LNCaP clone FGC (cell line): Measurements from ENCODE around the gene MACC1.

Experiments used
- DNase-seq: peaks from one replicate; pipeline ENCODE4 v3.0.0-alpha.2; 2011; ENCODE audit warnings: low read depth
- H3K4me3 ChIP-seq: 2 replicates; pipeline ENCODE4 v1.5.1; 2011; ENCODE audit warnings: mild to moderate bottlenecking, low read depth, low read length, control low read depth
- TF ChIP-seq, protein P1 (sequence below): IDR thresholded peaks from 2 replicates; pipeline ENCODE4 v1.5.1; 2012; ENCODE audit warnings: mild to moderate bottlenecking; ENCODE audit not compliant: control insufficient read depth, insufficient read depth; ENCODE audit errors: extremely low read depth

The MACC1 gene

GRCh38 chr7:20198260-20198659 lies 18.9 kb downstream of the MACC1 start:
- no peak for DNase-seq
- TF ChIP-seq, protein P1, sequence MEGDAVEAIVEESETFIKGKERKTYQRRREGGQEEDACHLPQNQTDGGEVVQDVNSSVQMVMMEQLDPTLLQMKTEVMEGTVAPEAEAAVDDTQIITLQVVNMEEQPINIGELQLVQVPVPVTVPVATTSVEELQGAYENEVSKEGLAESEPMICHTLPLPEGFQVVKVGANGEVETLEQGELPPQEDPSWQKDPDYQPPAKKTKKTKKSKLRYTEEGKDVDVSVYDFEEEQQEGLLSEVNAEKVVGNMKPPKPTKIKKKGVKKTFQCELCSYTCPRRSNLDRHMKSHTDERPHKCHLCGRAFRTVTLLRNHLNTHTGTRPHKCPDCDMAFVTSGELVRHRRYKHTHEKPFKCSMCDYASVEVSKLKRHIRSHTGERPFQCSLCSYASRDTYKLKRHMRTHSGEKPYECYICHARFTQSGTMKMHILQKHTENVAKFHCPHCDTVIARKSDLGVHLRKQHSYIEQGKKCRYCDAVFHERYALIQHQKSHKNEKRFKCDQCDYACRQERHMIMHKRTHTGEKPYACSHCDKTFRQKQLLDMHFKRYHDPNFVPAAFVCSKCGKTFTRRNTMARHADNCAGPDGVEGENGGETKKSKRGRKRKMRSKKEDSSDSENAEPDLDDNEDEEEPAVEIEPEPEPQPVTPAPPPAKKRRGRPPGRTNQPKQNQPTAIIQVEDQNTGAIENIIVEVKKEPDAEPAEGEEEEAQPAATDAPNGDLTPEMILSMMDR, result no peak
- H3K4me3 ChIP-seq, result no peak overlapping the region

- no peak for DNase-seq
- no peak overlapping the region for H3K4me3 ChIP-seq
- TF ChIP-seq, protein P1, result no peak
Observed at GRCh38 chr7:20197837-20198236, 19.3 kb downstream of the MACC1 start.

DNA sequence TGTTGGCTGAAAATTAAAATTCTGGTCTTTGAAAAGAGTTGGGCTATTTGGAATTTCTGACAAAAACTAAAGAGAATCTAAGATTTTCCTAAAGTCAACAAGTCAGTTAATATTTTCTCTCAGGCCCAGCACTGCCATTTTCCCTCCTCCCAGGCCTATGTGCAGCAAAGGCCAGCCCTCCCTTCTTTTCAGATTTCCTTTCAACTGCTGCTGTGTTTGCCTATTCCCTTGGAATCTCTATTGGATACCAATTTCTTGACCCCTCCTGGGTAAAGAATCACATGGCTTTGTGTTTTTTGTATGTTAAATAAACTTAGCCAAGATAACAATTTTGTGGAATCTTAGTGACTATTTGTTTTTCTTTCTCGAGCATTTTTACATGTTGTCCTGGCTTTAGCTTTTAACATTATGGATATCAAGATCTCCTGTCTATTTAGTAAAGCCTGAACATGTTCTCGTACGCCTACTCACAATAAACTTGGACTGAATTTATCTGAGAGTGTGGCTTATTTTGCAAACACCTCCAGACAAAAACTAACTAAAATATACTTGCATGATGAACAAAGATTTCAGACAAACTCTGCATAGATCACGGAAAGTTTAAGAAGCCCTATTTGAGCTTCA lies 19.9 kb downstream of the MACC1 start:
- H3K4me3 ChIP-seq, result no peak overlapping the region
- DNase-seq, result no peak
- TF ChIP-seq, protein P1, result no peak

GRCh38 chr7:20194343-20194995 lies 22.7 kb downstream of the MACC1 start:
- TF ChIP-seq, protein P1, result no peak
- DNase-seq, result no peak
- H3K4me3 ChIP-seq, result no peak overlapping the region

- TF ChIP-seq, protein P1, result no peak
- no peak for DNase-seq
- H3K4me3 ChIP-seq, result no peak overlapping the region
Observed at GRCh38 chr7:20193873-20194272, 23.3 kb downstream of the MACC1 start.

DNA sequence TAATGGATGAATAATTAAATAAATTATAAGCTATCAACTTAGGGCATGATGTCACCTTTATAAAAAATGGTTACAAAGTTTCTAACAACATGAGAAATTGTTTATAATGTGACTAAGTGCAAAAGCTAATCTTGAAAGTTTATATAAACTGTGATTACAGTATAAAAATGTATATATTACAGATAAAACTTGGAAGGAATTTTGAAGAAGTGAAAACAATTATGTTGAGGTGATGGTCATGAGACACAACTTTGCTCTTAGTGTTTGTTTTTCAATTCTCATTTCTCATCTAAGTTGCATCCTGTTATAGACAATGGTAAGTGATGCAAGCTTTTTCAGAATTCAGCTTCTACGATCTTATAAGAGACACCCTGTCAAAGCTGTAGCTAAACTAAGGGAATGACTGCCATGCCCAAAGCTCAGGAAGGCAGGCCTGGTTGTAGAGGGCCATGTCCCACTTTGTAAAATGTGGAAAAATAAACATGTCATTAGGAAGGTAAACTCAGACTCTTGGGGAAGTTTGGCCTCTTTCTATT lies 23.9 kb downstream of the MACC1 start:
- DNase-seq, result no peak
- TF ChIP-seq, protein P1, result no peak
- no peak overlapping the region for H3K4me3 ChIP-seq
